WTC11 (cell line): ENCODE results near the gene HDHD5. TPM values are rescaled to one million over a fixed set of nuclear protein-coding genes. Genes with fewer than 3 reads are reported as not detected.

Experiments
- ATAC-seq: fragments of 200-7000 bp; cut with Tn5 transposase; 2 replicates; pipeline ENCODE4 v1.10.0; 2021; ENCODE audit warnings: mild to moderate bottlenecking, moderate library complexity
- CTCF ChIA-PET: fragments of 300-600 bp; sonication (Branson Sonifier 250); formaldehyde crosslinking; loops from one replicate; lab custom pipeline; 2021; ENCODE audit warnings: antibody characterized with exemption; lab: Charles Lee
- POLR2A ChIA-PET: fragments of 350-600 bp; sonication (Branson Sonifier 250); formaldehyde crosslinking; loops from one replicate; lab custom pipeline; 2021; ENCODE audit warnings: antibody characterized with exemption; lab: Charles Lee
- DNase-seq: peaks from one replicate; pipeline ENCODE4 v3.0.0; 2021; ENCODE audit warnings: low spot score
- H3K27ac Mint-ChIP-seq: 2 replicates; pipeline ENCODE4 v1.8.0; 2021; ENCODE audit warnings: mixed read lengths
- H3K27me3 Mint-ChIP-seq: 2 replicates; pipeline ENCODE4 v1.8.0; 2021; ENCODE audit warnings: low read depth, mild to moderate bottlenecking, moderate library complexity, mixed read lengths
- H3K36me3 Mint-ChIP-seq: 2 replicates; pipeline ENCODE4 v1.8.0; 2021; ENCODE audit warnings: mixed read lengths
- H3K4me1 Mint-ChIP-seq: 2 replicates; pipeline ENCODE4 v1.8.0; 2022; ENCODE audit warnings: mixed read lengths
- H3K4me3 Mint-ChIP-seq: 2 replicates; pipeline ENCODE4 v1.8.0; 2021; ENCODE audit warnings: mild to moderate bottlenecking, moderate library complexity, mixed read lengths
- H3K9me3 Mint-ChIP-seq: 2 replicates; pipeline ENCODE4 v1.8.0; 2021; ENCODE audit warnings: mixed read lengths
- ATF1 ChIP-seq: sonication (generic); formaldehyde crosslinking; IDR thresholded peaks from 2 replicates; pipeline ENCODE4 v1.8.1; 2023; ENCODE audit warnings: mild to moderate bottlenecking, moderate library complexity, missing genetic modification reagents
- CREM ChIP-seq: sonication (generic); formaldehyde crosslinking; IDR thresholded peaks from 2 replicates; pipeline ENCODE4 v1.8.1; 2022; ENCODE audit warnings: mild to moderate bottlenecking, missing genetic modification reagents, moderate library complexity
- ETV6 ChIP-seq: sonication (generic); formaldehyde crosslinking; IDR thresholded peaks from 2 replicates; pipeline ENCODE4 v1.8.1; 2022; ENCODE audit warnings: mild to moderate bottlenecking, missing genetic modification reagents
- FOXJ3 ChIP-seq: sonication (generic); formaldehyde crosslinking; IDR thresholded peaks from 2 replicates; pipeline ENCODE4 v1.9.0; 2021; ENCODE audit warnings: missing genetic modification reagents, mild to moderate bottlenecking, borderline replicate concordance
- MAX ChIP-seq: sonication (generic); formaldehyde crosslinking; IDR thresholded peaks from 2 replicates; pipeline ENCODE4 v1.8.0; 2022; ENCODE audit warnings: mild to moderate bottlenecking, missing genetic modification reagents
- NFATC4 ChIP-seq: fragments of 250-450 bp; sonication (Bioruptor Pico); IDR thresholded peaks from 2 replicates; pipeline ENCODE4 v1.9.0; 2021; ENCODE audit warnings: mild to moderate bottlenecking
- NR3C1 ChIP-seq: sonication (generic); formaldehyde crosslinking; conservative IDR thresholded peaks from 2 replicates; pipeline ENCODE4 v1.8.1; 2023; ENCODE audit warnings: low read depth, mild to moderate bottlenecking, missing genetic modification reagents
- OVOL2 ChIP-seq: fragments of 250-450 bp; sonication (Bioruptor Pico); IDR thresholded peaks from 2 replicates; pipeline ENCODE4 v1.9.0; 2021; ENCODE audit warnings: mild to moderate bottlenecking, borderline replicate concordance
- SP1 ChIP-seq: sonication (generic); formaldehyde crosslinking; conservative IDR thresholded peaks from 2 replicates; pipeline ENCODE4 v1.8.1; 2022; ENCODE audit warnings: missing genetic modification reagents
- TP53 ChIP-seq: sonication (generic); formaldehyde crosslinking; IDR thresholded peaks from 2 replicates; pipeline ENCODE4 v1.8.1; 2023; ENCODE audit warnings: mild to moderate bottlenecking, missing genetic modification reagents
- USF2 ChIP-seq: sonication (generic); formaldehyde crosslinking; IDR thresholded peaks from 2 replicates; pipeline ENCODE4 v1.8.1; 2023; ENCODE audit warnings: mild to moderate bottlenecking, missing genetic modification reagents, moderate library complexity
- ZBTB43 ChIP-seq: sonication (generic); formaldehyde crosslinking; IDR thresholded peaks from 2 replicates; pipeline ENCODE4 v1.8.1; 2023; ENCODE audit warnings: mild to moderate bottlenecking, missing genetic modification reagents
- ZNF138 ChIP-seq: sonication (generic); formaldehyde crosslinking; conservative IDR thresholded peaks from 2 replicates; pipeline ENCODE4 v1.8.1; 2022; ENCODE audit warnings: mild to moderate bottlenecking, moderate library complexity, missing genetic modification reagents
- ZNF219 ChIP-seq: sonication (generic); formaldehyde crosslinking; IDR thresholded peaks from 2 replicates; pipeline ENCODE4 v1.8.0; 2023; ENCODE audit warnings: missing genetic modification reagents, mild to moderate bottlenecking, borderline replicate concordance
- ZNF232 ChIP-seq: sonication (generic); formaldehyde crosslinking; IDR thresholded peaks from 2 replicates; pipeline ENCODE4 v1.8.0; 2022; ENCODE audit warnings: mild to moderate bottlenecking, missing genetic modification reagents
- ZNF423 ChIP-seq: fragments of 250-450 bp; sonication (Bioruptor Pico); IDR thresholded peaks from 2 replicates; pipeline ENCODE4 v2.1.2; 2022; ENCODE audit warnings: mild to moderate bottlenecking, moderate library complexity
- total RNA-seq: library from RNA; stranded (reverse); gene quantifications from 3 replicates; pipeline ENCODE4 v1.2.3, GENCODE V29; 2021
- TF ChIP-seq, protein P1 (sequence below): sonication (generic); formaldehyde crosslinking; IDR thresholded peaks from 2 replicates; pipeline ENCODE4 v1.8.1; 2023; ENCODE audit warnings: mild to moderate bottlenecking, moderate library complexity, missing genetic modification reagents
- TF ChIP-seq, protein P2 (sequence below): sonication (generic); formaldehyde crosslinking; IDR thresholded peaks from 2 replicates; pipeline ENCODE4 v1.8.0; 2023; ENCODE audit warnings: missing genetic modification reagents, mild to moderate bottlenecking, borderline replicate concordance
- TF ChIP-seq, protein P3 (sequence below): sonication (generic); formaldehyde crosslinking; IDR thresholded peaks from 2 replicates; pipeline ENCODE4 v1.8.0; 2022; ENCODE audit warnings: mild to moderate bottlenecking, missing genetic modification reagents
- TF ChIP-seq, protein P4 (sequence below): sonication (generic); formaldehyde crosslinking; IDR thresholded peaks from 2 replicates; pipeline ENCODE4 v1.8.1; 2022; ENCODE audit warnings: missing genetic modification reagents, borderline replicate concordance

HDHD5 gene
- total RNA-seq, 1 experiment from 2014 or later: 84.0 TPM

DNA sequence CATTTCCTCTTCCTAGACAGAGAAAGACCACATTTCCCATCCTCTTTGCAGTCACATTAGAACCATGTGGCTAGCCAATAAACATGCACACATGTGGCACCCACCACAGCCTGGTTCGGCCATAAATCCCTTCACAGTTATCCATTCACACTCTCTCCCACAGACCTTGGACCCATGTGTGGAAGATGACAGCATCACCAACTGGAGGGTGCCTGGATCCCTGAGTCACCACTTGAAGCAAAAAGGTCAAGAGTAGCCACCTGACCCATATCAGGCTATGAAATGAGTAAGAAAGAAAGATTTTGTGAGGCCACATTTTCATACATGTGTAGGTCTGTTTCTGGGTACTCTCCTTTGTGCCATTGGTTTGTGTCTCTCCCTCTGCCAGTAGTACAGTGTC is 28.9 kb downstream of the HDHD5 start (continued):
- TF ChIP-seq, protein P1, sequence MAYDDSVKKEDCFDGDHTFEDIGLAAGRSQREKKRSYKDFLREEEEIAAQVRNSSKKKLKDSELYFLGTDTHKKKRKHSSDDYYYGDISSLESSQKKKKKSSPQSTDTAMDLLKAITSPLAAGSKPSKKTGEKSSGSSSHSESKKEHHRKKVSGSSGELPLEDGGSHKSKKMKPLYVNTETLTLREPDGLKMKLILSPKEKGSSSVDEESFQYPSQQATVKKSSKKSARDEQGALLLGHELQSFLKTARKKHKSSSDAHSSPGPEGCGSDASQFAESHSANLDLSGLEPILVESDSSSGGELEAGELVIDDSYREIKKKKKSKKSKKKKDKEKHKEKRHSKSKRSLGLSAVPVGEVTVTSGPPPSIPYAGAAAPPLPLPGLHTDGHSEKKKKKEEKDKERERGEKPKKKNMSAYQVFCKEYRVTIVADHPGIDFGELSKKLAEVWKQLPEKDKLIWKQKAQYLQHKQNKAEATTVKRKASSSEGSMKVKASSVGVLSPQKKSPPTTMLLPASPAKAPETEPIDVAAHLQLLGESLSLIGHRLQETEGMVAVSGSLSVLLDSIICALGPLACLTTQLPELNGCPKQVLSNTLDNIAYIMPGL (CRISPR knock-in tag): no peak
- TF ChIP-seq USF2 (CRISPR knock-in tag): no peak

DNA sequence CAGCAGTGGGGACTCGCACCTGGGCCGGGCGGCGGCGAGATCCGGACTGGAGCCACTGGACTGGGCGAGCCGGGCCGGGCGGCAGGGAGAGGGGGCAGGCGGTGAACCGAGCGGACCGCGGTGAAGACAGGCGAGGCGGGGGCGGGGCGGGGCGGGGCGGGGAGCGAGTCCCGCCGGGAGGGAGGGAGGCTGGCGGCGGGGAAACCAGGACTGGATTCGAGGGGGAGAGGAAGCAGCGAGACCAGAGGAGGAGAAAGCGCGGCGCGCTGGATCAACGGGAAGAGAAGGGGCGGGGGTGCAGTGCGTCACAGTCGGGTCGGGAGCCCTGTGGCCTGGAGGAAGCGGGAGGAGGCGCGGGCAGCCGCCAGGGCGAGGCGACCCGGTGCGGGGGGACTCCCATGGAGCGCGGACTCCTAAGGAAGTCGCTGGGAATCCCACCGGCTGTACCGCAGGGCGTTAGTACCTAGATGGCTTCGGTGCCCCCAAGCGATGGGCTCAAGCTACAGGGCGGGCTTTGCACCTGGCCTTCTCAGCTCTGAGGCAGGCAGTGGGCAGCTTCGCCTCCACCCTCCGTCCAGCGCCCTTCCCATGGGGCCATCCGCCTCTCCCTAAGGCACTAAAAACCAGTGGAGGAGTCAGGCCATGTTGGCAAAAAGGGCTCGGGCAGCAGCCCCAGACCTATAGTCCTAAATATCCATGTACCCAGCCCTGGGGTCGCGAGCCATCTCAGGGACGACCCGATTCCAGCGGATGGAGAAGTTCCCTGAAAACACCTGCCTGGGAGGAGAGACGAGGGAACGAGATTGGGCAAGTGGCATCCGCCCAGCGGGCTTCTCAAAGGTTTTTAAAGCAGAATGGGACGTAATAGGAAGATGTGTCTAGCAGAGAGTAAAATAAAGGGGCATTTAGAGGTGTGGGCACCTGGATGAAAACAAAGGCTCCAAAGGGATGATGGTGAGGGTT is 37.6 kb downstream of the HDHD5 start, which contains the start of gene TMEM121B:
TSS of gene TMEM121B (minus strand) at position 128 of the 963 bp plus-strand sequence. CDS start 233 bp downstream, outside the sequence.
- Mint-ChIP-seq H3K4me1 (peaks cover 24% of the 10 kb centered on the region), H3K9me3 (no peaks in the 10 kb centered on the region), H3K27ac (peak within 1 kb of the TSS; percentile 44), H3K4me3 (peak within 1 kb of the TSS; percentile 76), H3K36me3 (no peaks in the 10 kb centered on the region), H3K27me3 (peaks cover 3% of the 10 kb centered on the region; the same call in 1 of the 2 replicates)
- DNase-seq (peak; percentile 94), ATAC-seq (peak; percentile 74)
- ChIA-PET CTCF (interaction anchor here (0.9 to 2.1 kb wide), 7 partner anchors 12 to 380 kb away, joined by 3 to 11 read pairs (median 4); no protein-coding TSS in a partner anchor), POLR2A (interaction anchor here (1.1 kb wide), 1 partner anchor 78 kb away, joined by 3 read pairs; no protein-coding TSS in a partner anchor)
- TF ChIP-seq, protein P2, sequence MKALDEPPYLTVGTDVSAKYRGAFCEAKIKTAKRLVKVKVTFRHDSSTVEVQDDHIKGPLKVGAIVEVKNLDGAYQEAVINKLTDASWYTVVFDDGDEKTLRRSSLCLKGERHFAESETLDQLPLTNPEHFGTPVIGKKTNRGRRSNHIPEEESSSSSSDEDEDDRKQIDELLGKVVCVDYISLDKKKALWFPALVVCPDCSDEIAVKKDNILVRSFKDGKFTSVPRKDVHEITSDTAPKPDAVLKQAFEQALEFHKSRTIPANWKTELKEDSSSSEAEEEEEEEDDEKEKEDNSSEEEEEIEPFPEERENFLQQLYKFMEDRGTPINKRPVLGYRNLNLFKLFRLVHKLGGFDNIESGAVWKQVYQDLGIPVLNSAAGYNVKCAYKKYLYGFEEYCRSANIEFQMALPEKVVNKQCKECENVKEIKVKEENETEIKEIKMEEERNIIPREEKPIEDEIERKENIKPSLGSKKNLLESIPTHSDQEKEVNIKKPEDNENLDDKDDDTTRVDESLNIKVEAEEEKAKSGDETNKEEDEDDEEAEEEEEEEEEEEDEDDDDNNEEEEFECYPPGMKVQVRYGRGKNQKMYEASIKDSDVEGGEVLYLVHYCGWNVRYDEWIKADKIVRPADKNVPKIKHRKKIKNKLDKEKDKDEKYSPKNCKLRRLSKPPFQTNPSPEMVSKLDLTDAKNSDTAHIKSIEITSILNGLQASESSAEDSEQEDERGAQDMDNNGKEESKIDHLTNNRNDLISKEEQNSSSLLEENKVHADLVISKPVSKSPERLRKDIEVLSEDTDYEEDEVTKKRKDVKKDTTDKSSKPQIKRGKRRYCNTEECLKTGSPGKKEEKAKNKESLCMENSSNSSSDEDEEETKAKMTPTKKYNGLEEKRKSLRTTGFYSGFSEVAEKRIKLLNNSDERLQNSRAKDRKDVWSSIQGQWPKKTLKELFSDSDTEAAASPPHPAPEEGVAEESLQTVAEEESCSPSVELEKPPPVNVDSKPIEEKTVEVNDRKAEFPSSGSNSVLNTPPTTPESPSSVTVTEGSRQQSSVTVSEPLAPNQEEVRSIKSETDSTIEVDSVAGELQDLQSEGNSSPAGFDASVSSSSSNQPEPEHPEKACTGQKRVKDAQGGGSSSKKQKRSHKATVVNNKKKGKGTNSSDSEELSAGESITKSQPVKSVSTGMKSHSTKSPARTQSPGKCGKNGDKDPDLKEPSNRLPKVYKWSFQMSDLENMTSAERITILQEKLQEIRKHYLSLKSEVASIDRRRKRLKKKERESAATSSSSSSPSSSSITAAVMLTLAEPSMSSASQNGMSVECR (CRISPR knock-in tag): no peak; the same call in 1 of the 2 replicates
- TF ChIP-seq NR3C1 (CRISPR knock-in tag) (no peak), SP1 (peak; percentile 61; the same call in 1 of the 2 replicates), USF2 (CRISPR knock-in tag) (no peak), FOXJ3 (CRISPR knock-in tag) (no peak), ZBTB43 (CRISPR knock-in tag) (no peak), ATF1 (CRISPR knock-in tag) (no peak), ZNF423 (CRISPR knock-in tag) (no peak), OVOL2 (CRISPR knock-in tag) (no peak), ZNF219 (CRISPR knock-in tag) (no peak), ZNF138 (CRISPR knock-in tag) (no peak), NFATC4 (CRISPR knock-in tag) (no peak), ZNF232 (CRISPR knock-in tag) (no peak), ETV6 (CRISPR knock-in tag) (no peak; the same call in 1 of the 2 replicates), MAX (CRISPR knock-in tag) (peak; percentile 65), TP53 (no peak), CREM (CRISPR knock-in tag) (no peak)
- TF ChIP-seq, protein P3, sequence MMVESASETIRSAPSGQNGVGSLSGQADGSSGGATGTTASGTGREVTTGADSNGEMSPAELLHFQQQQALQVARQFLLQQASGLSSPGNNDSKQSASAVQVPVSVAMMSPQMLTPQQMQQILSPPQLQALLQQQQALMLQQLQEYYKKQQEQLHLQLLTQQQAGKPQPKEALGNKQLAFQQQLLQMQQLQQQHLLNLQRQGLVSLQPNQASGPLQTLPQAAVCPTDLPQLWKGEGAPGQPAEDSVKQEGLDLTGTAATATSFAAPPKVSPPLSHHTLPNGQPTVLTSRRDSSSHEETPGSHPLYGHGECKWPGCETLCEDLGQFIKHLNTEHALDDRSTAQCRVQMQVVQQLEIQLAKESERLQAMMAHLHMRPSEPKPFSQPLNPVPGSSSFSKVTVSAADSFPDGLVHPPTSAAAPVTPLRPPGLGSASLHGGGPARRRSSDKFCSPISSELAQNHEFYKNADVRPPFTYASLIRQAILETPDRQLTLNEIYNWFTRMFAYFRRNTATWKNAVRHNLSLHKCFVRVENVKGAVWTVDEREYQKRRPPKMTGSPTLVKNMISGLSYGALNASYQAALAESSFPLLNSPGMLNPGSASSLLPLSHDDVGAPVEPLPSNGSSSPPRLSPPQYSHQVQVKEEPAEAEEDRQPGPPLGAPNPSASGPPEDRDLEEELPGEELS (CRISPR knock-in tag): peak; percentile 84; the same call in 1 of the 2 replicates
- TF ChIP-seq, protein P4, sequence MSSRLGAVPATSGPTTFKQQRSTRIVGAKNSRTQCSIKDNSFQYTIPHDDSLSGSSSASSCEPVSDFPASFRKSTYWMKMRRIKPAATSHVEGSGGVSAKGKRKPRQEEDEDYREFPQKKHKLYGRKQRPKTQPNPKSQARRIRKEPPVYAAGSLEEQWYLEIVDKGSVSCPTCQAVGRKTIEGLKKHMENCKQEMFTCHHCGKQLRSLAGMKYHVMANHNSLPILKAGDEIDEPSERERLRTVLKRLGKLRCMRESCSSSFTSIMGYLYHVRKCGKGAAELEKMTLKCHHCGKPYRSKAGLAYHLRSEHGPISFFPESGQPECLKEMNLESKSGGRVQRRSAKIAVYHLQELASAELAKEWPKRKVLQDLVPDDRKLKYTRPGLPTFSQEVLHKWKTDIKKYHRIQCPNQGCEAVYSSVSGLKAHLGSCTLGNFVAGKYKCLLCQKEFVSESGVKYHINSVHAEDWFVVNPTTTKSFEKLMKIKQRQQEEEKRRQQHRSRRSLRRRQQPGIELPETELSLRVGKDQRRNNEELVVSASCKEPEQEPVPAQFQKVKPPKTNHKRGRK (CRISPR knock-in tag): no peak
